KMS-11 (cell line): ENCODE measurements around the gene IGIP.

ENCODE experiments used
- H2AFZ ChIP-seq: fragments of 200-600 bp; sonication (generic); 2 replicates; pipeline ENCODE4 v1.6.1; 2016; ENCODE audit warnings: antibody characterized with exemption, mixed run types, low read depth
- H3K27ac ChIP-seq: fragments of 200-600 bp; sonication (generic); 2 replicates; pipeline ENCODE4 v1.6.1; 2016; ENCODE audit warnings: mild to moderate bottlenecking, mixed run types
- H3K27me3 ChIP-seq: fragments of 200-600 bp; sonication (generic); 2 replicates; pipeline ENCODE4 v1.6.1; 2017; ENCODE audit warnings: mild to moderate bottlenecking, low read depth, mixed run types, moderate library complexity; ENCODE audit not compliant: insufficient read depth
- H3K36me3 ChIP-seq: fragments of 200-600 bp; sonication (generic); 2 replicates; pipeline ENCODE4 v1.6.1; 2017; ENCODE audit warnings: mild to moderate bottlenecking, mixed run types; ENCODE audit not compliant: insufficient read depth
- H3K4me1 ChIP-seq: fragments of 200-600 bp; sonication (generic); 2 replicates; pipeline ENCODE4 v1.6.1; 2016; ENCODE audit warnings: mild to moderate bottlenecking, low read depth, mixed run types; ENCODE audit not compliant: poor library complexity, severe bottlenecking
- H3K4me2 ChIP-seq: fragments of 200-600 bp; sonication (generic); 2 replicates; pipeline ENCODE4 v1.7.0; 2016; ENCODE audit warnings: mild to moderate bottlenecking, mixed run types
- H3K4me3 ChIP-seq: fragments of 200-600 bp; sonication (generic); IDR thresholded peaks from 2 replicates; pipeline ENCODE4 v1.6.1; 2017; ENCODE audit warnings: low read depth, low read length, mixed read lengths; ENCODE audit not compliant: insufficient read depth
- H3K79me2 ChIP-seq: fragments of 200-600 bp; sonication (generic); 2 replicates; pipeline ENCODE4 v1.6.1; 2016; ENCODE audit warnings: low read depth, mixed run types; ENCODE audit not compliant: insufficient read depth
- H3K9ac ChIP-seq: fragments of 200-600 bp; sonication (generic); 2 replicates; pipeline ENCODE4 v1.6.1; 2016; ENCODE audit warnings: mild to moderate bottlenecking, mixed run types
- H4K20me1 ChIP-seq: fragments of 200-600 bp; sonication (generic); 2 replicates; pipeline ENCODE4 v1.6.1; 2016; ENCODE audit warnings: mild to moderate bottlenecking, mixed run types; ENCODE audit not compliant: insufficient read depth
- TF ChIP-seq, protein P1 (sequence below): fragments of 200-600 bp; sonication (generic); conservative IDR thresholded peaks from 2 replicates; pipeline ENCODE4 v1.6.1; 2017; ENCODE audit warnings: low read depth, mild to moderate bottlenecking, antibody characterized with exemption, low read length, moderate library complexity, mixed read lengths

The IGIP gene

DNA sequence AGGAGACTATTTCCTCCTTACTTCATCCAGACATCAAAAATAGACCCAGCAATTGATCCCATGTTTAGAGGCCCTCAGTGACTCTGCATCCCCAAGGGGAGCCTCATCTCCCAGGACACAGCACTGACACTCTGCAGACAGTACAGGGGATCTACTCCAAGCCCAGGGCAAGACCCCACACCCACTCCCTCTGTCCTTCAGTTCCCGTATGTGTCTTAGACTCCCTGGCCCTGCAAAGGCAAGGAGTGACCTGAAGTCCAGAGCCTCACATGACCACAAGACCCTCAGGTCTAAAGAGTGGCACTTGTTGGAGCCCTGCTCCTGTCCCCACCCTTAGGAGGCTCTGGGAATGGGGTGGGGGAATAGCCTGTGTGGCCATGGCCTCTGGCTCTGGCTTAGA is 21.7 kb downstream of the IGIP start:
- Histone ChIP-seq H3K36me3 (no peaks in the 10 kb centered on the region), H3K4me3 (no peak overlapping the region), H3K9ac (no peak overlapping the region), H3K27ac (no peak overlapping the region), H2AFZ (no peak overlapping the region), H3K79me2 (no peaks in the 10 kb centered on the region), H3K4me2 (no peak overlapping the region), H3K27me3 (no peaks in the 10 kb centered on the region), H3K4me1 (no peaks in the 10 kb centered on the region), H4K20me1 (no peaks in the 10 kb centered on the region)
- TF ChIP-seq, protein P1, sequence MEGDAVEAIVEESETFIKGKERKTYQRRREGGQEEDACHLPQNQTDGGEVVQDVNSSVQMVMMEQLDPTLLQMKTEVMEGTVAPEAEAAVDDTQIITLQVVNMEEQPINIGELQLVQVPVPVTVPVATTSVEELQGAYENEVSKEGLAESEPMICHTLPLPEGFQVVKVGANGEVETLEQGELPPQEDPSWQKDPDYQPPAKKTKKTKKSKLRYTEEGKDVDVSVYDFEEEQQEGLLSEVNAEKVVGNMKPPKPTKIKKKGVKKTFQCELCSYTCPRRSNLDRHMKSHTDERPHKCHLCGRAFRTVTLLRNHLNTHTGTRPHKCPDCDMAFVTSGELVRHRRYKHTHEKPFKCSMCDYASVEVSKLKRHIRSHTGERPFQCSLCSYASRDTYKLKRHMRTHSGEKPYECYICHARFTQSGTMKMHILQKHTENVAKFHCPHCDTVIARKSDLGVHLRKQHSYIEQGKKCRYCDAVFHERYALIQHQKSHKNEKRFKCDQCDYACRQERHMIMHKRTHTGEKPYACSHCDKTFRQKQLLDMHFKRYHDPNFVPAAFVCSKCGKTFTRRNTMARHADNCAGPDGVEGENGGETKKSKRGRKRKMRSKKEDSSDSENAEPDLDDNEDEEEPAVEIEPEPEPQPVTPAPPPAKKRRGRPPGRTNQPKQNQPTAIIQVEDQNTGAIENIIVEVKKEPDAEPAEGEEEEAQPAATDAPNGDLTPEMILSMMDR = no peak

DNA sequence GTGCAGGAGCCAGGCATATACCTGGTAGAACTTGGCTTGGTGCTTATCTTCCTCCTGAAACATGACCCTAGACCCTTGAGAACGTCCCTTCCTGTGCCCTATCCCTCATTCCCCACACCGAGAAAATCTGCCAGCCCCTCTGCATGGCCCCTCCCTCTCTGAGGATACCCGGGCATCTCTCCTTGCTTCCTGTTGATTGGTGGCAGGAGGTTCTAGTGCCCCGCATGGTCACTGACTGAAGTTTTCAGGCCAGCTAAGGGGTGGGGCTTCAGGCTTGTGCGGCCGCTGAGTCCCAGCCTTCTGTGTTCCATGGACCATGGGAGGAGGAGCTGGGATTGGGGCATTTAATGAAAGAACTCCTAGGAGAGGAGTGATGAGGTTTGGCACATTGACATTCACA is 22.8 kb downstream of the IGIP start:
- Histone ChIP-seq H3K4me3 (no peak overlapping the region), H3K4me1 (no peaks in the 10 kb centered on the region), H3K36me3 (no peaks in the 10 kb centered on the region), H4K20me1 (no peaks in the 10 kb centered on the region), H3K27me3 (no peaks in the 10 kb centered on the region), H2AFZ (no peak overlapping the region), H3K9ac (no peak overlapping the region), H3K27ac (no peak overlapping the region), H3K79me2 (no peaks in the 10 kb centered on the region), H3K4me2 (no peak overlapping the region)
- TF ChIP-seq, protein P1 = no peak

DNA sequence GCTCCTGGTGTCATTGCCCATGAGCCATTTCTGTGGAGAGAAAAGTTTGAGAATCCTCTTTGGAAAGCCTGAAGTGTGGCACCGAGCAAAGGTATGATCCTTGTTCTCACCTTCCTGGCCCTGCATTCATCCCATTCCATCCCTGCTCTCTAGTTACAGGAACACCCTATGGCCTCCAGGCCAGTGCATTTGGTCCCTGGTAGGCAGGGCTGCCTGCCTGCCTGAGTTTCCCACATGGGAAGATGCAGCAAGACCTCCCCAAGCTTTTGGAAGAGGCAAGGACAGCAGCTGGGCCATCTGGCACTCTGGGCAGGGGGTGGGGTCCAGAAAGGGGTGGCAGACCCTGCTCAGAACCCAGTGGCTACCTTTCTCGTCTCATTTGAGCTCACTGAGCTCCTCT is 24.5 kb downstream of the IGIP start:
- no peaks in the 10 kb centered on the region for H3K4me1 ChIP-seq
- no peak overlapping the region for H3K9ac ChIP-seq
- no peak overlapping the region for H3K4me2 ChIP-seq
- TF ChIP-seq, protein P1 = no peak
- no peak overlapping the region for H2AFZ ChIP-seq
- H3K79me2 ChIP-seq = no peaks in the 10 kb centered on the region
- H3K36me3 ChIP-seq = no peaks in the 10 kb centered on the region
- H3K27me3 ChIP-seq = no peaks in the 10 kb centered on the region
- no peak overlapping the region for H3K4me3 ChIP-seq
- H4K20me1 ChIP-seq = no peaks in the 10 kb centered on the region
- H3K27ac ChIP-seq = no peak overlapping the region

DNA sequence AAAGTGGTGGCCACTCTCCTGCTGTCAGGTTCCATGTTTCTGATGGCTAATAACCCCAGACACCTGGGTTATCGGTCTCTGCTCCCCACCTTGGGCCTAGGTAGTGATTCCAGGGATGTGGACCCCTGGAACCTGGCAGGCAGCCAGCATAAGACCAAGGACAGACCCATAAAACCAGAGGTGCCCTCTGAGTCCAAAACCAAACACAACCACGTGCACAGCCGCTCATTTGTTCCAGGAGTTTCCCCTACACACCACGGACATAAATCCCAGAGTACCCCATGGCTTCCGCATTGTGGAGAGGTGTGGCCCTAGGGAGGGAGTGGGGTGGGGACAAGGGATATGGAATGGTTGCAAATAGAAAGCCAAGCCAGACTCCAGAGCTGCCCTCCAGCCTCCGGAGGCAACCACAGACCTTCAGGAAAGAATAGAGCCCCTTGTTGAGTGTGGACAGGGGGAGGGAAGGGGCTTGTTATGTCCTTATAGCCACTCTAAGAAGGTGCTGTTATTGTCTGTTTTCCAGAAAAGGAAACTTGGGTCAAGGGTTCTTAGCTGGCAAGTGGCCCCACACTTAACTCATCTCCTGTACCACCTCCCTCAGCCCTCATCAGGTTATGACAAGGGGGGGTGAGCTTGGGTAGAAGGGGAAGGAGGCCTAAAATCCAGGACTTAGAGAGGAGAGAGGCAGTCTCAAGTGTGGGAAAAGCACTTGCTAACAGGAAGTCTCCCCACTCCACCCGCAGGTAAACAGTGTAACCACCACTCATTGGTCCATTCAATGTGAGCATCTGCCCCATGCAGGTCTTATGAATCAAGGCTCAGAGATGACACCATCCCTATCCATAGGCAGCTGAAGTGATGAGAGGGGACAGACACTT is 25.6 kb downstream of the IGIP start:
- H4K20me1 ChIP-seq = no peaks in the 10 kb centered on the region
- no peak overlapping the region for H3K4me3 ChIP-seq
- no peaks in the 10 kb centered on the region for H3K79me2 ChIP-seq
- H3K9ac ChIP-seq = no peak overlapping the region
- H2AFZ ChIP-seq = no peak overlapping the region
- H3K27ac ChIP-seq = no peak overlapping the region
- TF ChIP-seq, protein P1 = no peak
- H3K36me3 ChIP-seq = no peaks in the 10 kb centered on the region
- H3K4me2 ChIP-seq = no peak overlapping the region
- H3K4me1 ChIP-seq = peaks cover 6% of the 10 kb centered on the region
- no peaks in the 10 kb centered on the region for H3K27me3 ChIP-seq
